GM12865 (cell line): ENCODE results near the gene SLAMF6.
A peak's percentile ranks its signal among the peaks of the same experiment; 100 is the strongest.
"Not testable (repeated sequence)": the region's sequence is repeated elsewhere in the genome, so short reads cannot be mapped to it uniquely, and the experiment has no call there.

ENCODE experiments used
- DNase-seq: peaks from one replicate; pipeline ENCODE4 v3.0.0; 2010; ENCODE audit warnings: low read depth
- H3K4me3 ChIP-seq: 2 replicates; pipeline ENCODE4 v1.5.1; 2011; ENCODE audit warnings: mild to moderate bottlenecking, low read depth, low read length, control low read depth
- TF ChIP-seq, protein P1 (sequence below): IDR thresholded peaks from 2 replicates; pipeline ENCODE4 v1.5.1; 2011; ENCODE audit warnings: low read length, control low read depth, low read depth, inconsistent platforms; ENCODE audit not compliant: insufficient read depth; ENCODE audit errors: missing control alignments

The SLAMF6 gene

DNA sequence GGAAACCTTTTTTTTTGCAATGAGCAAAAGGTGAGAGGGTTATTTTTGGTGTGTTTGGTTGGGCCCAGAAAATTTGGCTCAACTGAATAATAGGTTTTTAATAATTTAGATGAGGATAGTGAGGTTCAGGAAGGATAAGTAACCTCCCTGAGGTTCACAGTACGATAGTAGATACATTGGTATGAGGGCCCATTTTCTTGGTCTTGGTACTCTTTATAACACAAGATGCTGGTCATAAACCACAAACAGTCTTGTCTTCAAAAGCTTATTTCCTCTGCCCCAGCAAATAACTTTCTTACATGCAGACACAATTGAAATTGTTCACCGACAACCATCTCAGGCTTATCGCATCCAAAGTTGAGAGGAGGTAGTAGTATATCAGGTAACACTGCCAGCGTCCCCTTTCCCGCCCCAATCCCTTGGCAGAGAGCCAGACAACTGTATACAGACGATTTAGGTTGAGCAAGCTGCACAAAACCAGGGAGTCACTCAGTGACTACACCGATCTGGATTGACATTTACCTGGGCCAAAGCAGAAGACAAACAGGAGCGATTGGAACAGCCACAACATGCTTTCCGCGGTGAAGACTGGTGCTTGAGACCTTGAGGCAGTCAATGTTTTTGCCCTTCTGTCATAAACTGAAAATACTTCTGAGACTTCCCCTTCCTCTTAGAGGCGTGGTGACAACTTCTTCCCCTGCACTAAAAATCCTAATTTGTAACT lies at the start of gene SLAMF6:
Gene SLAMF6, minus strand, starts transcription at position 634 of the 724 bp plus-strand sequence. Its CDS starts 63 bp downstream, at position 571.
- TF ChIP-seq, protein P1, sequence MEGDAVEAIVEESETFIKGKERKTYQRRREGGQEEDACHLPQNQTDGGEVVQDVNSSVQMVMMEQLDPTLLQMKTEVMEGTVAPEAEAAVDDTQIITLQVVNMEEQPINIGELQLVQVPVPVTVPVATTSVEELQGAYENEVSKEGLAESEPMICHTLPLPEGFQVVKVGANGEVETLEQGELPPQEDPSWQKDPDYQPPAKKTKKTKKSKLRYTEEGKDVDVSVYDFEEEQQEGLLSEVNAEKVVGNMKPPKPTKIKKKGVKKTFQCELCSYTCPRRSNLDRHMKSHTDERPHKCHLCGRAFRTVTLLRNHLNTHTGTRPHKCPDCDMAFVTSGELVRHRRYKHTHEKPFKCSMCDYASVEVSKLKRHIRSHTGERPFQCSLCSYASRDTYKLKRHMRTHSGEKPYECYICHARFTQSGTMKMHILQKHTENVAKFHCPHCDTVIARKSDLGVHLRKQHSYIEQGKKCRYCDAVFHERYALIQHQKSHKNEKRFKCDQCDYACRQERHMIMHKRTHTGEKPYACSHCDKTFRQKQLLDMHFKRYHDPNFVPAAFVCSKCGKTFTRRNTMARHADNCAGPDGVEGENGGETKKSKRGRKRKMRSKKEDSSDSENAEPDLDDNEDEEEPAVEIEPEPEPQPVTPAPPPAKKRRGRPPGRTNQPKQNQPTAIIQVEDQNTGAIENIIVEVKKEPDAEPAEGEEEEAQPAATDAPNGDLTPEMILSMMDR, result no peak
- DNase-seq, result peak; percentile 80
- peak within 1 kb of the TSS; percentile 88 for H3K4me3 ChIP-seq

DNA sequence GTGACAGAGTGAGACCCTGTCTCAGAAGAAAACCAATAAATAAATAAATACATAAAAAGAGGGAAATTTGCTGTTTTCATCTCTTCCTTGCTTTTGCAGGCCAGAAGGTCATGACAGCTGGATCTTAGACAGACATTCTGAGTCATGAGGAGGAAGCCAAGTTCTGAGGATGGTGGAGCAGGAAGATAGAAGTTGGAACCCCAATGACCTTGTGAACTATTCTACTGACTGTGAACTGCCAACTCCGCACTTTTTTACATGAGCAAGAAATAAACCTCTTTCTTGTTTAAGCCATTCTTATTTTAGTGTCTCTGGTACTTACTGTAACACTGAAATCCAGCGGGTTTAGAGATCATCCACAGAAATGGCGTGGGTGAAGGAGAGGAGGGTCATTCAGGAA lies 47.8 kb upstream of the SLAMF6 start:
- TF ChIP-seq, protein P1, result no peak
- no peak overlapping the region for H3K4me3 ChIP-seq
- DNase-seq, result no peak

DNA sequence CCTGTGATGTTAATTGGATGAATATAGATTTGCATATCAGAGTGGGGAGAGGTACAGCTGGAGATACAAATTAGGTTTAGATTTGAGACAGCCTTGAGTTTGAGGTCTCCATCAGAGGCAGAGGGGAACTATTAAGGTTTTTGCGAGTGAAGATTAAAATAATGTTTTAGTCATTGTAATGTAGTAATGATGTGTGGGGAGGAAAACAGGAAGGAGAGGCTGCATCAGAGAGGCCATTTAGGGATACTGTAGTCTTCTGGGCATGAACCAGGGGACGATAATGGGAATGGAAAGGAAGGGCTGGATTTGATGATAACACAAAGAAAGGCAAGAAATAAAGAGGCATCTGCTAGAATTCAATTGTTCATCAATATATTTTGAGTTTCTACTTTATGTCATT lies 46.8 kb upstream of the SLAMF6 start:
- TF ChIP-seq, protein P1, result no peak
- DNase-seq, result no peak
- no peak overlapping the region for H3K4me3 ChIP-seq

DNA sequence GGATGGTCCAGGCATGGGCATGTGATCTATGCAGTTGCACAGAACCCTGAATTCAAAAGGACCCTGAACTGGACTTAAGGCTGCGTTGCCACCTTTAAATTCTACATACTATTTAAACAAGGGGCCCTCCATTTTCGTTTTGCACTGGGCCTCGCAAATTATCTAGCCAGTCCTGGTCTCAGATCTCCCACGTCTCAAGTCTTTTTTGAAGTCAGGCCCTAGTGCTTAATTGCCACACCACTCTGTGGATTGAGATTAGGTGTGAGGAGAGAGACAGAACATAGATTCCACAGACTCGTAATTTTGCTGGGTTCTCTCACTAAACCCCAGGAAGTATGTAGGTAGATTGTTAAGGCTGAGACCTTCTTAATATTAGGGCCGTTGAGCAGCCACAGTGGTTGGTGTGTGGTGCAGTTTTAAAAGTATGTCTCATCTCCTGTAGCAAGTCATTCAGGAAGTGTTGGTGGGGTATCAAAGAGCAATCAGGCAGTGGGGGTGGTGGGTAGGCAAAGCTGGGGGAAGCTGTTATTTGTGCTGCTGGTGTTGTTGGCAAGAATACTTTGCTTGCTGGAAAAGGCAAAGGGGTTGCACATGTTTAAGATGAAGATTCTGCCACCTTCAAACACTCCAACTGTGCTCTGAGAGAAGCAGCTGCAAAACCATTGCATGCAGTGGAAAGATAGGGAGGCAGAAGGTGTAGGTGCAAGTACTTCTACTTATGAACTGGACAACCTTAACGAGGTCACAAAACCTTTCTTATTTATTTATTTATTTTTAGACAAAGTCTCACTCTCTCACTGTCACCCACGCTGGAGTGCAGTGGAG lies 45.0 kb upstream of the SLAMF6 start:
- H3K4me3 ChIP-seq, result no peak overlapping the region
- TF ChIP-seq, protein P1, result no peak

DNA sequence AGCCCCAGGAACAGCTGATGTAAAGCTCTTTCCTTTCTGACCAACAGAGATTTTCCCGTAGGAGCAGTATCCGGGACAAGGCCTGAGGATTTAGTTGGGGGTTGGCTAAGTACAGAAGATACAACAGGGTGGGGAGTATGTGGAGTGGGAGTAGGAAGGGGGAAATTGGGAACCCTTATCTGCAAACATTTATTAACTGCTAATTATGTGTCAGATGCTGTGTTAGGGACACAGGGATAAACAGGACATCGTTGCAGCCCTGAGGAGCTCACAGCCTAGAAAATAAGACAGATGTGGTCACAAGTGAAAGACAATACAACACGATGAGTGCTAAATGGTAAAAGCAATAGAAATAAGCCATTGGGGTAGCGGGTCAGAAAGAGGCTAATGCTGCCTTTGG lies 44.3 kb upstream of the SLAMF6 start:
- no peak for DNase-seq
- no peak overlapping the region for H3K4me3 ChIP-seq
- TF ChIP-seq, protein P1, result no peak

More for the DNA sequence above, 45.0 kb upstream of the SLAMF6 start:
- DNase-seq, result peak; percentile 31

DNA sequence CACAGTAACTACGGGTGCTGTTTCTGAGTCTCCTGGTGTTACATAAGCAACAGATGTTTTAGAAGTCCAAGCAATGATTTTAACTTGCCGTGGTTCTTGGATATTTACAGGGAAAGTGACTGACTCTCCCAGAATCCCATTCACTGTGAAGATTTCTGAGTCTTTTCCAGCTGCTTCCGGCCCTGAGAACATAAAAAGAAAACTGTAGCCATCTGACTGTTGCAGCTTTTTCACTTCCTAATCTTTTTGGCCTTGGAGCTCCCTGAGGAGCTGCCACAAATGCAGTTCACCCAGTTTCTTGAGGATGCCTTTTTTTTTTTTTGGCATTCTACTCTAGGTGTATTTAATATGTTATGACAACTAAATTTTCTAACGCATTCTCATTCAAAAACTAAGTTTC lies 42.5 kb upstream of the SLAMF6 start:
- TF ChIP-seq, protein P1, result no peak
- H3K4me3 ChIP-seq, result no peak overlapping the region
- DNase-seq, result no peak

DNA sequence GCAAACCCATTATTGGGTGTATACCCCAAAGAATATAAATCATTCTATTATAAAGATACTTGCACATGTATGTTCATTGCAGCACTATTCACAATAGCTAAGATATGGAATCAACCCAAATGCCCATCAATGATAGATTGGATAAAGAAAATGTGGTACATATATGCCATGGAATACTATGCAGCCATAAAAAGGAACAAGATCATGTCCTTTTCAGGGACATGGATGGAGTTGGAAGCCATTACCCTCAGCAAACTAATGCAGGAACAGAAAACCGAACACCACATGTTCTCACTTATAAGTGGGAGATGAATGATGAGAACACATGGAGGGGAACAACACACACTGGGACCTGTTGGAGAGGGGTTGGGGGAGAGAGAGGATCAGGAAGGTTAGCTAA lies 40.2 kb upstream of the SLAMF6 start:
- H3K4me3 ChIP-seq, DNase-seq: not testable (repeated sequence)

DNA sequence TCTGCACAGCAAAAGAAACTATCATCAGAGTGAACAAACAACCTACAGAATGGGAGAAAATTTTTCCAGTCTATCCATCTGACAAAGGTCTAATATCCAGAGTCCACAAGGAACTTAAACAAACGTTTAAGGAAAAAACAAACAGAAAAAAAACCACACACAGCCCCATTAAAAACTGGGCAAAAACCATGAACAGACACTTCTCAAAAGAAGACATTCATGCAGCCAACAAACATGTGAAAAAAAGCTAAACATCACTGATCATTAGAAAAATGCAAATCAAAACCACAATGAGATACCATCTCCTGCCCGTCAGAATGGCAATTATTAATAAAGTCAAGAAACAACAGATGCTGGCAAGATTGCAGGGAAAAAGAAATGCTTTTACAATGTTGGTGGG lies 39.7 kb upstream of the SLAMF6 start:
- H3K4me3 ChIP-seq, DNase-seq: not testable (repeated sequence)
